Raji (cell line): ENCODE measurements around the gene OR7E24.

Source experiments
- POLR2A ChIP-seq: IDR thresholded peaks from 2 replicates; pipeline ENCODE4 v1.6.1; 2011; ENCODE audit warnings: low read depth, low read length, control low read depth; ENCODE audit not compliant: insufficient read depth

OR7E24 gene

DNA sequence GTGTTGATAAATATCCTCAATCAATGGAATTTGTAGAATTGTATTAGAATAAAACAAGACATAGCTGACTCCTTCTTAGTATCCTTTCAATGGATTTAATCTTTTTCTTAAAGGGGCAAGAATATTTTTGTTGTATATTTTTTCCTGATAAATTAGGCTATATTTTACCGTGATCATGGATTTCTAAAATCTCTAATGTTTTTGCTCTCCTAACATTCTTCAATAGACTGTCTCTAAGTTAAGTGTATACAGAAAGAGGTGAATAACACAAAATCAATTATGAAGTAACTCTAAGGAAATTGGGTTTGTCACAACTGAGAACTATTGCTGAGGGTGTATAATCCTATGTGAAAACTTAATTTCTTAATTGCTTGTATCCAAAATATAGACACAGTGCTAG lies at the start of gene OR7E24:
Gene OR7E24 (plus strand): TSS at position 301 of the 400 bp plus-strand sequence. CDS start 114 bp downstream, outside the sequence.
- no peak for TF ChIP-seq POLR2A

DNA sequence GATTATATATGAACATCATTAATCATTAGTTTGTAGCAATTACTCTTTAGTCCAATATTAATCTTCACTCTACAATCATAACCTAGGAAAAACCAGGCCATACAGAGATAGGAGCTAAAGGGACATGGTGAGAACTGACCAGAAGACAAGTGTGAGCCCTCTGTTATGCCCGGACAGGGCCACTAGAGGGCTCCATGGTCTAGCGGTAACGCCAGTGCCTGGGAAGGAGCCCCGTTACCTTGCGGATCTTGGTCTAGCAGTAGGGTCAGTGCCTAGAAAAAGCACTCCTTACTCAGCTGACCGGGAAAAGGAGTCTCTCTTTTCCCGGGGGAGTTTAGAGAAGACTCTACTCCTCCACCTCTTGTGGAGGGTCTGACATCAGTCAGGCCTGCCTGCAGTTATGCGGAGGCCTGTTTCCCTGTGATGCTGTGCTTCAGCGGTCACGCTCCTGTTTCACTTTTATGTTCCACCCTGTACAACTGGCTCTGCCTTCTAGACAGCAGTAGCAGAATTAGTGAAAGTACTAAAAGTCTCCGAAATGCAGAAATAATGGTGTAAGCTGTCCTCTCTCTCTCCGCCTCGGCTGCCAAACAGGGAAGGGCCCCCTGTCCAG lies 45.1 kb upstream of the OR7E24 start:
- TF ChIP-seq POLR2A, result no peak

DNA sequence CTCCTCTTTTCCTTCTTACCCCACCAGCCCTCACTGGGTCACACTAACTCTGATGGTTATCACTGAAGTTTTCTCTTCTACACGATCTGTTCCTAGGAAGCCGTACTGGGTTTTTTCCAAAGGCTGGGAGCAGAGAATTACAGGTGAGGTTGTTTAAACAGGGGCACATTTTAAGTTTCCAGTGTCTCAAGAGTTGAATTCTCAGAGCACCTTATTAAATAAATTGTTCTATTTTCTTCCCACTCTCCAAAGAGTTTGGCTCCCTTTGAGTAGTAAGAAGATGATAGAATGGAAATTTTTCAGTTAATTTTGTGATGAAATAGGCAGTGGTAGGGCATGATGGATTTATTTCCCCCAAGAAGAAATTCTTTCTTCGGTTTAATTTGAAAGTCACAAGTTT lies 31.2 kb upstream of the OR7E24 start, which contains the start of gene OR7D4:
Gene OR7D4 (minus strand): TSS at position 101 of the 400 bp plus-strand sequence. CDS start 4,752 bp downstream, outside the sequence.
- no peak for TF ChIP-seq POLR2A

- no peak for TF ChIP-seq POLR2A
Observed at GRCh38 chr19:9251236-9251635, 506 bp downstream of the OR7E24 start.

DNA sequence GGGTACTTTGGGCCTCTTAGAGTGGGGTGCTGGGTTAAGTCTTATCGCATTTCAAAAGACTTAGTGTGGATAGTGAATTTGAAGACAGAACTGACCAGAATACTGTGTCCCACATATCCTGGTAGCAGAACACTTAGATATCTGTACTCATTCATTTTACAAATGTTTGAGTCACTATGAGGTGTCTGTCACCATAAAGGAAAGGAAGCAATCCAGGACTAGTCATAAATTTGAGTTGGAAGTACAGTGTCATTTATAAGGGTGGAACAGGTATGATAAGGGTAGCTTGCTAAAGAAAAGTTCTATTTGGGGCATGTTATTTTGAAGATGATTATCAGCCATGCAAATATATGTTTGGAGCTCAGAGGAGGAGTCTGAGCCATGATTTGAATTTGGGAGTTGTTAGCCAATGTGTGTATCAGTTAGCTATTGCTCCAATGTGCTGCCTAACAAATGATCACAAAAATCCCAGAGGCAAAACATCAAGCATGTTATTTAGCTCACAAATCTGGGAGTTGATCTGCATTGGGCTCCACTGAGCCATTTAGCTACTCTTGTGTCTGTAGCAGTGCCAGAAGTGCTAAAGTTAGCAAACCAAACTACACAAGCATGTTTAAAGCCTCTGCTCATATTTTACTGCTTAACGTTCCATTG lies 38.6 kb downstream of the OR7E24 start:
- TF ChIP-seq POLR2A, result no peak

GRCh38 chr19:9295411-9295849 lies 44.7 kb downstream of the OR7E24 start:
- TF ChIP-seq POLR2A, result no peak

DNA sequence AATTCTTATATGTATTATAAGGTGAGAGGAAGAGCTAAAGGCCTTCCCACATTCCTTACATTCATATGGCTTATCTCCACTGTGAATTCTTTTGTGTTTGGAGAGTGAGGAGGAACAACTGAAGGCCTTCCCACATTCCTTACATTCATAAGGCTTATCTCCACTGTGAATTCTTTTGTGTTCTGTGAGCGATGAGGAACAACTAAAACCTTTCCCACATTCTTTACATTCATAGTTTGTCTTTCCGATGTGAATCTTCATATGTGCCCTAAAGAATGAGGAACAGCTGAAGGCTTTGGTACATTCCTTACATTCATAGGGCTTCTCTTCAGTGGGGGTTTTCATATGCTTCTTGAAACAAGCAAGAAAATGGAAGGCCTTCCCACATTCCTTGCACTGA lies 45.6 kb downstream of the OR7E24 start:
- TF ChIP-seq POLR2A, result no peak
